ENCODE results near the gene GRIN2A. TPM values are rescaled to one million over a fixed set of nuclear protein-coding genes. Genes with fewer than 3 reads are reported as not detected.

Gene GRIN2A
- total and polyA plus RNA-seq, 2 of the 8 experiments (the other 6 are each of a cell fraction or from before 2014, with no cell fraction given) = 0.18 to 1.8 TPM

GRCh38 chr16:10169904-10170410, 12.3 kb downstream of the GRIN2A start:
- H2BK12ac ChIP-seq (ENCODE audit: low read depth, low read length) = no peak overlapping the region
- H2AFZ ChIP-seq (ENCODE audit: low read length) = no peak overlapping the region
- H3K36me3 ChIP-seq (ENCODE audit: control insufficient read depth in 2 of 4, insufficient read depth in 4 of 4, low read length in 3 of 4) = no peaks in the 10 kb centered on the region
- 91% methylated on average over 2 of the region's 2 CpGs; no CpG with 5 or more reads in 1 of the 2 experiments for WGBS, 2 experiments (ENCODE audit: extremely low coverage in 1 of 2, insufficient coverage in 1 of 2, insufficient read length in 1 of 2, insufficient replicate concordance in 2 of 2, low coverage in 1 of 2, low lambda C conversion rate in 2 of 2, missing lambda C conversion rate in 1 of 2)
- no peak for DNase-seq (ENCODE audit: low read depth in 1 of 2, low spot score in 2 of 2)
- no peak overlapping the region for H3K56ac ChIP-seq (replicated peaks; ENCODE audit: insufficient read length, low read depth, low read length)
- H3K9ac ChIP-seq (replicated peaks in 1 of 4; ENCODE audit: extremely low read depth in 1 of 4, low read depth in 3 of 4, low read length in 3 of 4) = no peak overlapping the region
- H3K4me2 ChIP-seq (ENCODE audit: insufficient read depth in 1 of 2, low read depth in 2 of 2, low read length in 2 of 2) = no peak overlapping the region
- H2BK15ac ChIP-seq (ENCODE audit: low read length) = no peak overlapping the region
- ChIA-PET CTCF (ENCODE audit: partially characterized antibody) (interaction anchor here (1.0 to 2.1 kb wide), 2 partner anchors 11 to 872 kb away, joined by 3 to 6 read pairs; no protein-coding TSS in a partner anchor), POLR2A (ENCODE audit: partially characterized antibody) (no interaction called here)
- H3K14ac ChIP-seq (ENCODE audit: insufficient read length) = no peak overlapping the region
- H3K27ac ChIP-seq (ENCODE audit: low read depth, low read length) = no peak overlapping the region
- no peak overlapping the region for H3K4ac ChIP-seq (replicated peaks; ENCODE audit: insufficient read length, low read depth, low read length)
- H4K5ac ChIP-seq (ENCODE audit: insufficient read length, low read depth, low read length) = no peak overlapping the region
- H3K23me2 ChIP-seq (ENCODE audit: low read depth, low read length) = no peaks in the 10 kb centered on the region
- no peak overlapping the region for H2BK20ac ChIP-seq (ENCODE audit: low read length)
- H3K4me3 ChIP-seq (ENCODE audit: extremely low read depth in 1 of 4, insufficient read depth in 2 of 4, low read depth in 3 of 4, low read length in 4 of 4) = no peak overlapping the region
- H3K79me2 ChIP-seq (ENCODE audit: control insufficient read depth in 1 of 2, insufficient read depth in 2 of 2, low read length in 2 of 2) = no peaks in the 10 kb centered on the region
- no peak overlapping the region for H2BK120ac ChIP-seq (replicated peaks; ENCODE audit: low read depth, low read length)
- H3K79me1 ChIP-seq (ENCODE audit: low read depth, low read length) = no peaks in the 10 kb centered on the region
- H3K4me1 ChIP-seq (replicated peaks in 1 of 4; ENCODE audit: control insufficient read depth in 3 of 4, insufficient read depth in 4 of 4, low read length in 3 of 4) = peaks cover 0 to 4% (median 0%) of the 10 kb centered on the region in 4 experiments; a peak in 2 of 7 replicates
- peaks cover 0 to 2% of the 10 kb centered on the region in 2 experiments for H4K20me1 ChIP-seq (replicated peaks in 1 of 2; ENCODE audit: control insufficient read depth in 1 of 2, insufficient read depth in 2 of 2, low read length in 2 of 2)
- no peak overlapping the region for H2BK5ac ChIP-seq (ENCODE audit: low read depth, low read length)
- no peak overlapping the region for H4K91ac ChIP-seq (replicated peaks; ENCODE audit: insufficient read length, low read length)
- H4K8ac ChIP-seq (ENCODE audit: extremely low read depth, insufficient read depth, low read length) = no peak overlapping the region
- H2AK5ac ChIP-seq (ENCODE audit: low read depth, low read length) = no peak overlapping the region
- H3K27me3 ChIP-seq (replicated peaks in 1 of 4; ENCODE audit: control insufficient read depth in 3 of 4, extremely low read depth in 1 of 4, insufficient read depth in 3 of 4, low read length in 3 of 4) = no peaks in the 10 kb centered on the region
- TF ChIP-seq RAD21 (IDR thresholded peaks at IDR 0.05 in 1 of 2, conservative IDR thresholded peaks at IDR 0.05 in 1 of 2; ENCODE audit: low read depth in 2 of 2, low read length in 2 of 2) (no peak), CTCF (IDR thresholded peaks at IDR 0.05; ENCODE audit: control extremely low read depth in 1 of 3, insufficient read depth in 1 of 3, low read depth in 1 of 3, low read length in 3 of 3) (no peak), ZNF274 (IDR thresholded peaks at IDR 0.05; ENCODE audit: borderline replicate concordance, extremely low read depth, low read length) (no peak)
- FAIRE-seq = no peak
- H3K18ac ChIP-seq (ENCODE audit: extremely low read depth, low read length) = no peak overlapping the region
- H3K9me3 ChIP-seq (ENCODE audit: insufficient read depth in 2 of 2, low read depth in 1 of 2, low read length in 1 of 2) = no peaks in the 10 kb centered on the region
- no peak overlapping the region for H3K23ac ChIP-seq (ENCODE audit: insufficient read length)
